Measurements from ENCODE around the gene RNLS.

The RNLS gene

DNA sequence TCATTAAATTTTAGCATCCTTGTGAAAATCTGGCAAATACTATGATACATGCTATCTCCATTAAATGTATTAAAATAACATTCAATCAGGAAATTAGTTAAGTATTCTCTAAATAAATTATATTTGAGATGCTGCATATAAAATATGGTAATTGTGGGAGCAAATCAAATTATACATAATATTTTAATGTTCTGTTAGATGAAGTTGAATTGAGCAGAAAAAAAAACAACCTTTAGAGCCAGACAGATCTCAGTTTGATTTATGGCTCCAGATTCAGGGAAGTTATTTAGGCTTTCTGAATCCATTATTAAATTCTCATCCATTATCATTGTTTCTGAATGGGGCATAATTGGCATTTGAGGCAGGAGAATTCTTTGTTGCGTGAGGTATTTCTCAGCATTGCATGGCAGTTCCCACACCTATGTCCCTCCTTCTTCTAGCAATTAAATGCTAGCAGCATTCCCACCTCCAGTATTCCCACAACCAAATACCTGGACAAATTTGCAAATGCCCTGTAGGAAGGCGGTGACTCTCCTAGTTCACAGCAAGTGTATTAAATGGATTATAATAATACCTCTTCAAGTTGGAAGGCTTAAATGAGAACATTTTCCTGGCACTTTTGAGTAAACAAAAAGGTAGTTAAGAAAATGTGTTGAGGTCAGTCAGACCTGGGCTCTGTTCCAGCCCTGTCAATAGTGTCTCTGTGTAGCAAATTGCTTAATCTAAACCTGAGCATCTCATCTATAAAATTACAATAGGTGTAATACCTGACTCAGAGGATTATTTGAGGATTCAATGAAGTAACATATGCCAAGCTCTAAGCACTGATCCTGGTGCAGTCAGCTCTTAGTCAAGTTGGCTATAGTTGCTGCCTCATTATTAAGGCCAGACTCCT, 108.9 kb downstream of the RNLS start:
- TF ChIP-seq EZH2 (IDR thresholded peaks at IDR 0.05; ENCODE audit: borderline replicate concordance, low read length) = no peak
- no peak for TF ChIP-seq CTCF (IDR thresholded peaks at IDR 0.05; ENCODE audit: low read length)
- H3K36me3 ChIP-seq (ENCODE audit: insufficient read depth, low read length) = no peaks in the 10 kb centered on the region
- H3K4me1 ChIP-seq (ENCODE audit: insufficient read depth, low read length, severe bottlenecking) = no peaks in the 10 kb centered on the region
- no peak overlapping the region for H3K9ac ChIP-seq (ENCODE audit: low read length)
- no peak overlapping the region for H3K4me2 ChIP-seq (ENCODE audit: low read length)
- H3F3A ChIP-seq (ENCODE audit: insufficient read depth, low read length) = no peaks in the 10 kb centered on the region
- no peaks in the 10 kb centered on the region for H3K9me3 ChIP-seq (ENCODE audit: low read length)
- no peak overlapping the region for H3K27ac ChIP-seq (ENCODE audit: low read depth, low read length, poor library complexity, severe bottlenecking)
- H4K20me1 ChIP-seq (ENCODE audit: insufficient read depth, low read length) = no peaks in the 10 kb centered on the region
- no peak overlapping the region for H2AFZ ChIP-seq (ENCODE audit: low read length)
- no peaks in the 10 kb centered on the region for H3K79me2 ChIP-seq (ENCODE audit: insufficient read depth, low read length)
- no peaks in the 10 kb centered on the region for H3K27me3 ChIP-seq (ENCODE audit: insufficient read depth, low read length)
- H3K9me2 ChIP-seq (ENCODE audit: low read depth, low read length) = no peaks in the 10 kb centered on the region
- H3K4me3 ChIP-seq (ENCODE audit: low read depth, low read length, poor library complexity, severe bottlenecking) = no peak overlapping the region

GRCh38 chr10:88472540-88472939, 110.6 kb downstream of the RNLS start:
- Histone ChIP-seq H3K79me2 (ENCODE audit: insufficient read depth, low read length) (no peaks in the 10 kb centered on the region), H3K4me3 (ENCODE audit: low read depth, low read length, poor library complexity, severe bottlenecking) (no peak overlapping the region)

DNA sequence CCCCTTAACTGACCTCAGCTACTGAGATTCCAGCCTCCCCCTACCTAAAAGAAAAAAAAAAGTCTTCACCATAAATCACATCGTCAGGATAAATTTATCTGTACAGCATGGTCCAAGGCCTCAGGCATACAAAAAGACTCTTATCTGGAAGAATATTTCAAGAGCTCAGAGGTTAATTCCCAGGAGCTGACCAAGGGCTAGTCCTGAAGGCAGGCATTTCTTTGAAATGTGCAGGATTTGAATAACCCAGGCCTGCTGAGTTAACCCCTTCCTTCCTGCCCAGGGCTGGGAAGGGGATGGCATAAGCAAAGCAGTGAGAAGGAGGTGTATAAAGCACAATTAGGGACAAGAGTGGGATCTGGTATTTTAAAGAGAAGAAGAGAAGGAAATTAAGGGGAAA, 111.2 kb downstream of the RNLS start:
- no peak for TF ChIP-seq EZH2 (IDR thresholded peaks at IDR 0.05; ENCODE audit: borderline replicate concordance, low read length)
- no peak for TF ChIP-seq CTCF (IDR thresholded peaks at IDR 0.05; ENCODE audit: low read length)
- H3K4me3 ChIP-seq (ENCODE audit: low read depth, low read length, poor library complexity, severe bottlenecking) = no peak overlapping the region
- H4K20me1 ChIP-seq (ENCODE audit: insufficient read depth, low read length) = no peaks in the 10 kb centered on the region
- no peak overlapping the region for H3K27ac ChIP-seq (ENCODE audit: low read depth, low read length, poor library complexity, severe bottlenecking)
- H2AFZ ChIP-seq (ENCODE audit: low read length) = no peak overlapping the region
- no peaks in the 10 kb centered on the region for H3F3A ChIP-seq (ENCODE audit: insufficient read depth, low read length)
- H3K4me1 ChIP-seq (ENCODE audit: insufficient read depth, low read length, severe bottlenecking) = no peaks in the 10 kb centered on the region
- H3K9me2 ChIP-seq (ENCODE audit: low read depth, low read length) = no peaks in the 10 kb centered on the region
- H3K36me3 ChIP-seq (ENCODE audit: insufficient read depth, low read length) = no peaks in the 10 kb centered on the region
- no peaks in the 10 kb centered on the region for H3K9me3 ChIP-seq (ENCODE audit: low read length)
- no peak overlapping the region for H3K4me2 ChIP-seq (ENCODE audit: low read length)
- no peak overlapping the region for H3K9ac ChIP-seq (ENCODE audit: low read length)
- no peaks in the 10 kb centered on the region for H3K79me2 ChIP-seq (ENCODE audit: insufficient read depth, low read length)
- H3K27me3 ChIP-seq (ENCODE audit: insufficient read depth, low read length) = no peaks in the 10 kb centered on the region

More at GRCh38 chr10:88472540-88472939, 110.6 kb downstream of the RNLS start:
- no peak overlapping the region for H3K4me2 ChIP-seq (ENCODE audit: low read length)
- 0 out of 2 replicates have a peak, but pooled peaks have one; percentile 14 for TF ChIP-seq CTCF (IDR thresholded peaks at IDR 0.05; ENCODE audit: low read length)
- TF ChIP-seq EZH2 (IDR thresholded peaks at IDR 0.05; ENCODE audit: borderline replicate concordance, low read length) = no peak
- no peaks in the 10 kb centered on the region for H4K20me1 ChIP-seq (ENCODE audit: insufficient read depth, low read length)
- H3K9ac ChIP-seq (ENCODE audit: low read length) = no peak overlapping the region
- no peaks in the 10 kb centered on the region for H3K9me3 ChIP-seq (ENCODE audit: low read length)
- no peak overlapping the region for H2AFZ ChIP-seq (ENCODE audit: low read length)
- H3K27me3 ChIP-seq (ENCODE audit: insufficient read depth, low read length) = no peaks in the 10 kb centered on the region
- H3F3A ChIP-seq (ENCODE audit: insufficient read depth, low read length) = no peaks in the 10 kb centered on the region
- no peaks in the 10 kb centered on the region for H3K4me1 ChIP-seq (ENCODE audit: insufficient read depth, low read length, severe bottlenecking)
- H3K27ac ChIP-seq (ENCODE audit: low read depth, low read length, poor library complexity, severe bottlenecking) = no peak overlapping the region
- no peaks in the 10 kb centered on the region for H3K9me2 ChIP-seq (ENCODE audit: low read depth, low read length)
- no peaks in the 10 kb centered on the region for H3K36me3 ChIP-seq (ENCODE audit: insufficient read depth, low read length)

Measured in OCI-LY1 (cell line).